DMS 273 (cell line): ENCODE data around the gene DCLK2.

Experiments
- DNase-seq: peaks from one replicate; lab custom pipeline; 2025; ENCODE audit not compliant: unreplicated experiment; lab: John Stamatoyannopoulos, UW

The DCLK2 gene

GRCh38 chr4:150078041-150078578 is at the start of gene DCLK2:
TSS of gene DCLK2 (plus strand) at chr4:150078445. CDS start at chr4:150079028, 583 bp downstream.
- DNase-seq, result peak; percentile 86

GRCh38 chr4:150032541-150032940 is 45.7 kb upstream of the DCLK2 start:
- DNase-seq, result no peak

GRCh38 chr4:150033081-150033480 is 45.2 kb upstream of the DCLK2 start:
- no peak for DNase-seq

- DNase-seq, result peak; percentile 76
Observed at GRCh38 chr4:150033901-150034300, 44.3 kb upstream of the DCLK2 start.

GRCh38 chr4:150037251-150037856 is 40.9 kb upstream of the DCLK2 start:
- DNase-seq, result no peak

- DNase-seq, result no peak
Observed at GRCh38 chr4:150038335-150039076, 39.7 kb upstream of the DCLK2 start.

GRCh38 chr4:150039274-150040127 is 38.7 kb upstream of the DCLK2 start:
- DNase-seq, result peak; percentile 74

GRCh38 chr4:150044517-150044916 is 33.7 kb upstream of the DCLK2 start:
- no peak for DNase-seq

GRCh38 chr4:150045410-150045809 is 32.8 kb upstream of the DCLK2 start:
- DNase-seq, result no peak

GRCh38 chr4:150046728-150047217 is 31.5 kb upstream of the DCLK2 start:
- DNase-seq, result no peak

- no peak for DNase-seq
Observed at GRCh38 chr4:150047546-150047945, 30.7 kb upstream of the DCLK2 start.

- no peak for DNase-seq
Observed at GRCh38 chr4:150049682-150050081, 28.6 kb upstream of the DCLK2 start.

- DNase-seq, result no peak
Observed at GRCh38 chr4:150050566-150050965, 27.7 kb upstream of the DCLK2 start.

GRCh38 chr4:150051111-150051510 is 27.1 kb upstream of the DCLK2 start:
- no peak for DNase-seq

GRCh38 chr4:150055467-150055866 is 22.8 kb upstream of the DCLK2 start:
- DNase-seq, result no peak

GRCh38 chr4:150056569-150056968 is 21.7 kb upstream of the DCLK2 start:
- DNase-seq, result no peak

GRCh38 chr4:150061086-150061776 is 17.0 kb upstream of the DCLK2 start:
- DNase-seq, result no peak

- no peak for DNase-seq
Observed at GRCh38 chr4:150063128-150063527, 15.1 kb upstream of the DCLK2 start.

GRCh38 chr4:150065740-150066139 is 12.5 kb upstream of the DCLK2 start:
- no peak for DNase-seq

GRCh38 chr4:150067859-150068258 is 10.4 kb upstream of the DCLK2 start:
- no peak for DNase-seq
